GM23338 (cell line): ENCODE data around the gene REEP5.

Experiments used
- CREB1 ChIP-seq: fragments of 250-450 bp; sonication (Bioruptor Pico); IDR thresholded peaks from 2 replicates; pipeline ENCODE4 v1.5.0; 2020; ENCODE audit warnings: low read depth, mild to moderate bottlenecking, moderate library complexity
- EZH2 ChIP-seq: fragments of 200-600 bp; sonication (generic); IDR thresholded peaks from one replicate; pipeline ENCODE4 v1.8.0; 2017; ENCODE audit warnings: antibody characterized with exemption, mild to moderate bottlenecking, low read depth; ENCODE audit not compliant: unreplicated experiment
- EZH2phosphoT487 ChIP-seq: fragments of 200-600 bp; sonication (generic); IDR thresholded peaks from one replicate; pipeline ENCODE4 v1.8.1; 2018; ENCODE audit warnings: antibody characterized with exemption; ENCODE audit not compliant: unreplicated experiment
- JUNB ChIP-seq: IDR thresholded peaks from one replicate; pipeline ENCODE4 v1.6.1; 2016; ENCODE audit warnings: antibody characterized with exemption; ENCODE audit not compliant: unreplicated experiment
- NANOG ChIP-seq: IDR thresholded peaks from 2 replicates; pipeline ENCODE4 v1.6.1; 2016; ENCODE audit warnings: antibody characterized with exemption, borderline replicate concordance
- POLR2AphosphoS5 ChIP-seq: IDR thresholded peaks from 2 replicates; pipeline ENCODE4 v1.6.1; 2016; ENCODE audit warnings: antibody characterized with exemption, low read depth
- REST ChIP-seq: IDR thresholded peaks from one replicate; pipeline ENCODE4 v1.6.1; 2018; ENCODE audit warnings: antibody characterized with exemption; ENCODE audit not compliant: unreplicated experiment
- STAT1 ChIP-seq: IDR thresholded peaks from one replicate; pipeline ENCODE4 v1.6.1; 2016; ENCODE audit warnings: antibody characterized with exemption; ENCODE audit not compliant: unreplicated experiment
- ZNF114 ChIP-seq: fragments of 250-450 bp; sonication (Bioruptor Pico); IDR thresholded peaks from 2 replicates; pipeline ENCODE4 v1.5.0; 2020; ENCODE audit warnings: mild to moderate bottlenecking, moderate library complexity
- ZNF331 ChIP-seq: fragments of 250-450 bp; sonication (Bioruptor Pico); IDR thresholded peaks from 2 replicates; pipeline ENCODE4 v1.5.0; 2020; ENCODE audit warnings: low read depth, mild to moderate bottlenecking, moderate library complexity
- TF ChIP-seq, protein P1 (sequence below), 2 experiments: fragments of 200-600 bp in 1 of 2; sonication (generic) in 1 of 2; conservative IDR thresholded peaks; 2 replicates each; pipeline versions ENCODE4 v1.5.1 to v1.6.1; 2016 to 2017; ENCODE audit warnings: antibody characterized with exemption in 2 of 2, low read depth in 2 of 2, mild to moderate bottlenecking in 2 of 2, moderate library complexity in 1 of 2
- TF ChIP-seq, protein P2 (sequence below): IDR thresholded peaks from 2 replicates; pipeline ENCODE4 v1.6.1; 2016; ENCODE audit warnings: antibody characterized with exemption

GRCh38 chr5:112958093-112959088 is 36.4 kb upstream of the REEP5 start:
- TF ChIP-seq, protein P1, sequence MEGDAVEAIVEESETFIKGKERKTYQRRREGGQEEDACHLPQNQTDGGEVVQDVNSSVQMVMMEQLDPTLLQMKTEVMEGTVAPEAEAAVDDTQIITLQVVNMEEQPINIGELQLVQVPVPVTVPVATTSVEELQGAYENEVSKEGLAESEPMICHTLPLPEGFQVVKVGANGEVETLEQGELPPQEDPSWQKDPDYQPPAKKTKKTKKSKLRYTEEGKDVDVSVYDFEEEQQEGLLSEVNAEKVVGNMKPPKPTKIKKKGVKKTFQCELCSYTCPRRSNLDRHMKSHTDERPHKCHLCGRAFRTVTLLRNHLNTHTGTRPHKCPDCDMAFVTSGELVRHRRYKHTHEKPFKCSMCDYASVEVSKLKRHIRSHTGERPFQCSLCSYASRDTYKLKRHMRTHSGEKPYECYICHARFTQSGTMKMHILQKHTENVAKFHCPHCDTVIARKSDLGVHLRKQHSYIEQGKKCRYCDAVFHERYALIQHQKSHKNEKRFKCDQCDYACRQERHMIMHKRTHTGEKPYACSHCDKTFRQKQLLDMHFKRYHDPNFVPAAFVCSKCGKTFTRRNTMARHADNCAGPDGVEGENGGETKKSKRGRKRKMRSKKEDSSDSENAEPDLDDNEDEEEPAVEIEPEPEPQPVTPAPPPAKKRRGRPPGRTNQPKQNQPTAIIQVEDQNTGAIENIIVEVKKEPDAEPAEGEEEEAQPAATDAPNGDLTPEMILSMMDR (conservative IDR thresholded peaks at IDR 0.05; ENCODE audit: low read depth in 2 of 2), result no peak
- TF ChIP-seq EZH2phosphoT487, result no peak
- TF ChIP-seq EZH2, result no peak
- TF ChIP-seq CREB1 (CRISPR knock-in tag), result no peak
- TF ChIP-seq POLR2AphosphoS5, result no peak
- no peak for TF ChIP-seq REST
- TF ChIP-seq NANOG, result no peak
- TF ChIP-seq STAT1, result no peak
- TF ChIP-seq JUNB, result no peak
- no peak for TF ChIP-seq ZNF331 (CRISPR knock-in tag)
- TF ChIP-seq, protein P2, sequence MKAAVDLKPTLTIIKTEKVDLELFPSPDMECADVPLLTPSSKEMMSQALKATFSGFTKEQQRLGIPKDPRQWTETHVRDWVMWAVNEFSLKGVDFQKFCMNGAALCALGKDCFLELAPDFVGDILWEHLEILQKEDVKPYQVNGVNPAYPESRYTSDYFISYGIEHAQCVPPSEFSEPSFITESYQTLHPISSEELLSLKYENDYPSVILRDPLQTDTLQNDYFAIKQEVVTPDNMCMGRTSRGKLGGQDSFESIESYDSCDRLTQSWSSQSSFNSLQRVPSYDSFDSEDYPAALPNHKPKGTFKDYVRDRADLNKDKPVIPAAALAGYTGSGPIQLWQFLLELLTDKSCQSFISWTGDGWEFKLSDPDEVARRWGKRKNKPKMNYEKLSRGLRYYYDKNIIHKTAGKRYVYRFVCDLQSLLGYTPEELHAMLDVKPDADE, result no peak
- TF ChIP-seq ZNF114 (CRISPR knock-in tag), result no peak
